Endothelial cell of umbilical vein (primary cell): ENCODE data around the gene FCGR3B. TPM values are rescaled to one million over a fixed set of nuclear protein-coding genes. Genes with fewer than 3 reads are reported as not detected.

ENCODE experiments used
- BruUV-seq: library from RNA; stranded (reverse); fragments of 400-500 nt; replicated peaks from 2 replicates; lab custom pipeline; 2021; lab: Mats Ljungman, UMichigan
- CTCF ChIA-PET: fragments of 300-600, 350-600 bp; sonication (Branson Sonifier 250); formaldehyde crosslinking; loops from one replicate; lab custom pipeline; 2021; ENCODE audit warnings: antibody characterized with exemption, inconsistent platforms; lab: Charles Lee
- POLR2A ChIA-PET: fragments of 300-600, 350-600 bp; sonication (Branson Sonifier 250); formaldehyde crosslinking; loops from one replicate; lab custom pipeline; 2021; ENCODE audit warnings: antibody characterized with exemption, inconsistent platforms; lab: Charles Lee
- DNase-seq: peaks from one replicate; pipeline ENCODE4 v3.0.0-alpha.2; 2011; ENCODE audit warnings: low read depth, low spot score
- FAIRE-seq: peaks from 2 replicates; lab custom pipeline; 2011; peaks lifted over from hg19 to GRCh38; lab: Jason Lieb, UNC
- H2AFZ ChIP-seq: 2 replicates; pipeline ENCODE4 v1.6.0; 2012; ENCODE audit warnings: low read depth, low read length, control low read depth, inconsistent platforms
- H3K27ac ChIP-seq: 2 replicates; pipeline ENCODE4 v1.5.1; 2011; ENCODE audit warnings: low read depth, mild to moderate bottlenecking, control low read depth, low read length, moderate library complexity; ENCODE audit not compliant: insufficient read depth
- H3K27me3 ChIP-seq, 2 experiments: 2 replicates each; pipeline versions ENCODE4 v1.6.0 to v1.6.1; 2011; ENCODE audit warnings: low read length in 2 of 2, mixed read lengths in 1 of 2; ENCODE audit not compliant: control insufficient read depth in 2 of 2, insufficient read depth in 2 of 2
- H3K36me3 ChIP-seq, 2 experiments: 2 replicates in 1 of 2; 3 replicates in 1 of 2; pipeline ENCODE4 v1.5.1; 2011; ENCODE audit warnings: low read length in 2 of 2, mild to moderate bottlenecking in 1 of 2, moderate library complexity in 1 of 2; ENCODE audit not compliant: control insufficient read depth in 2 of 2, insufficient read depth in 2 of 2; ENCODE audit errors: extremely low read depth in 1 of 2
- H3K4me1 ChIP-seq: 3 replicates; pipeline ENCODE4 v1.5.1; 2011; ENCODE audit warnings: mild to moderate bottlenecking, low read length; ENCODE audit not compliant: control insufficient read depth, insufficient read depth; ENCODE audit errors: extremely low read depth
- H3K4me2 ChIP-seq: 2 replicates; pipeline ENCODE4 v1.6.1; 2011; ENCODE audit warnings: low read length, control low read depth, mixed read lengths; ENCODE audit not compliant: insufficient read depth
- H3K4me3 ChIP-seq, 3 experiments: fragments of 200-600 bp in 1 of 3; sonication (generic), shearing (Covaris generic) in 1 of 3; replicated peaks in 1 of 3; 2 replicates each; pipeline ENCODE4 v1.5.1; 2011 to 2016; ENCODE audit warnings: control low read depth in 3 of 3, low read length in 3 of 3, mild to moderate bottlenecking in 2 of 3, inconsistent platforms in 1 of 3, low read depth in 1 of 3, moderate library complexity in 1 of 3; ENCODE audit not compliant: insufficient read depth in 1 of 3
- H3K79me2 ChIP-seq: 2 replicates; pipeline ENCODE4 v1.6.0; 2012; ENCODE audit warnings: low read length, inconsistent platforms; ENCODE audit not compliant: control insufficient read depth, insufficient read depth
- H3K9ac ChIP-seq: replicated peaks from 2 replicates; pipeline ENCODE3; 2011; ENCODE audit warnings: low read length, control low read depth; ENCODE audit not compliant: insufficient read depth; ENCODE audit errors: extremely low read depth
- H3K9me1 ChIP-seq: replicated peaks from 3 replicates; pipeline ENCODE4 v1.6.0; 2011; ENCODE audit warnings: mild to moderate bottlenecking, low read length; ENCODE audit not compliant: control insufficient read depth, insufficient read depth; ENCODE audit errors: extremely low read depth
- H3K9me3 ChIP-seq: replicated peaks from 2 replicates; pipeline ENCODE4 v1.5.1; 2012; ENCODE audit warnings: low read length, inconsistent platforms; ENCODE audit not compliant: control insufficient read depth, insufficient read depth
- H4K20me1 ChIP-seq: replicated peaks from 2 replicates; pipeline ENCODE3; 2011; ENCODE audit warnings: mild to moderate bottlenecking, low read length; ENCODE audit not compliant: control insufficient read depth, insufficient read depth; ENCODE audit errors: extremely low read depth
- EZH2 ChIP-seq: IDR thresholded peaks from 2 replicates; pipeline ENCODE4 v1.6.1; 2012; ENCODE audit warnings: borderline replicate concordance, low read depth, mild to moderate bottlenecking, moderate library complexity, low read length, inconsistent platforms; ENCODE audit not compliant: severe bottlenecking
- FOS ChIP-seq: IDR thresholded peaks from 2 replicates; pipeline ENCODE4 v1.6.1; 2011; ENCODE audit warnings: mild to moderate bottlenecking, low read length, moderate library complexity, borderline replicate concordance; ENCODE audit not compliant: insufficient read depth
- GATA2 ChIP-seq: IDR thresholded peaks from 2 replicates; pipeline ENCODE4 v1.7.0; 2011; ENCODE audit warnings: low read depth, mild to moderate bottlenecking, moderate library complexity, mixed read lengths, low read length; ENCODE audit not compliant: insufficient read length, insufficient read depth
- JUN ChIP-seq: IDR thresholded peaks from 2 replicates; pipeline ENCODE4 v1.6.1; 2011; ENCODE audit warnings: borderline replicate concordance, low read depth; ENCODE audit not compliant: insufficient read length, insufficient read depth
- MYC ChIP-seq: IDR thresholded peaks from one replicate; pipeline ENCODE4 v1.6.1; 2011; ENCODE audit warnings: mild to moderate bottlenecking, low read depth, low read length
- POLR2A ChIP-seq: IDR thresholded peaks from 2 replicates; pipeline ENCODE4 v1.6.1; 2012; ENCODE audit warnings: low read depth, mild to moderate bottlenecking, control low read depth, low read length
- POLR2AphosphoS5 ChIP-seq: IDR thresholded peaks from 2 replicates; pipeline ENCODE4 v1.6.1; 2012; ENCODE audit warnings: low read depth, mild to moderate bottlenecking, control low read depth, low read length, moderate library complexity; ENCODE audit not compliant: insufficient read depth
- dilution Hi-C: fragments of 300-500 bp; cut with MboI; formaldehyde crosslinking; loops from one replicate; pipeline ENCODE4 v1.15.0; 2019; ENCODE audit warnings: low sequenced_read_pairs; ENCODE audit not compliant: extremely low pct_ligation_motif_present
- intact Hi-C: fragments of 100-400 bp; cut with micrococcal nuclease; formaldehyde crosslinking; loops from one replicate; pipeline ENCODE4 v1.10.0; 2022
- polyA plus RNA-seq, 4 experiments: library from polyadenylated mRNA; depleted of rRNA in 3 of 4; stranded (reverse) in 3 of 4; unstranded in 1 of 4; fragments of >200 nt; gene quantifications; 2 replicates each; pipeline versions ENCODE4 v1.2.1 to v1.2.3, GENCODE V29; 2011 to 2012; ENCODE audit warnings: missing spikeins in 1 of 4
- total RNA-seq: library from RNA; stranded (reverse); gene quantifications from 2 replicates; pipeline ENCODE4 v1.2.3, GENCODE V29; 2021
- TF ChIP-seq, protein P1 (sequence below): IDR thresholded peaks from 2 replicates; pipeline ENCODE4 v1.6.1; 2011; ENCODE audit not compliant: insufficient read depth, insufficient read length

FCGR3B gene
- total and polyA plus RNA-seq, 2 donors (not counting 3 experiments of a cell fraction or from before 2014, with no cell fraction given) = not detected

GRCh38 chr1:161678500-161678899, 47.5 kb upstream of the FCGR3B start:
- BruUV-seq = no TSS peak
- dilution Hi-C loops = no loop called here
- no peak overlapping the region for H3K27ac ChIP-seq

GRCh38 chr1:161676958-161677689, 46.1 kb upstream of the FCGR3B start:
- H3K4me2 ChIP-seq = no peak overlapping the region
- no peaks in the 10 kb centered on the region for H3K36me3 ChIP-seq
- no peaks in the 10 kb centered on the region for H3K79me2 ChIP-seq
- TF ChIP-seq POLR2AphosphoS5 (no peak), POLR2A (no peak), FOS (no peak), GATA2 (no peak)
- ChIA-PET CTCF (no interaction called here), POLR2A (no interaction called here)
- DNase-seq (no peak), FAIRE-seq (no peak)
- H3K4me1 ChIP-seq = no peaks in the 10 kb centered on the region
- H3K9ac ChIP-seq = no peak overlapping the region
- no peaks in the 10 kb centered on the region for H3K9me1 ChIP-seq
- dilution Hi-C loops = no loop called here
- H3K27me3 ChIP-seq = peaks cover 5 to 11% of the 10 kb centered on the region in 2 experiments
- no peak overlapping the region for H3K4me3 ChIP-seq
- H2AFZ ChIP-seq = no peak overlapping the region
- H4K20me1 ChIP-seq = no peaks in the 10 kb centered on the region
- H3K9me3 ChIP-seq = no peaks in the 10 kb centered on the region
- no TSS peak for BruUV-seq
- H3K27ac ChIP-seq = no peak overlapping the region
- intact Hi-C loops = no loop called here

More at GRCh38 chr1:161678500-161678899, 47.5 kb upstream of the FCGR3B start:
- CTCF ChIA-PET = no interaction called here
- H2AFZ ChIP-seq = no peak overlapping the region
- H3K36me3 ChIP-seq = no peaks in the 10 kb centered on the region
- no peaks in the 10 kb centered on the region for H3K9me3 ChIP-seq
- POLR2A ChIA-PET = no interaction called here
- no peak for DNase-seq
- H3K27me3 ChIP-seq = peaks cover 14 to 17% of the 10 kb centered on the region in 2 experiments
- TF ChIP-seq POLR2A (no peak), EZH2 (no peak), MYC (no peak), GATA2 (no peak), JUN (no peak)
- TF ChIP-seq, protein P1, sequence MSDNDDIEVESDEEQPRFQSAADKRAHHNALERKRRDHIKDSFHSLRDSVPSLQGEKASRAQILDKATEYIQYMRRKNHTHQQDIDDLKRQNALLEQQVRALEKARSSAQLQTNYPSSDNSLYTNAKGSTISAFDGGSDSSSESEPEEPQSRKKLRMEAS = no peak
- H3K4me1 ChIP-seq = no peaks in the 10 kb centered on the region
- no peaks in the 10 kb centered on the region for H3K79me2 ChIP-seq
- intact Hi-C loops = no loop called here
- no peak for FAIRE-seq
- no peaks in the 10 kb centered on the region for H4K20me1 ChIP-seq
- H3K4me2 ChIP-seq = no peak overlapping the region
- no peaks in the 10 kb centered on the region for H3K9me1 ChIP-seq
- no peak overlapping the region for H3K9ac ChIP-seq
- H3K4me3 ChIP-seq = no peak overlapping the region
